K562 (cell line): ENCODE results near the gene SPATA20. TPM values are rescaled to one million over a fixed set of nuclear protein-coding genes. Genes with fewer than 3 reads are reported as not detected.

Source experiments
- ATAC-seq: fragments of 200-7000 bp; cut with Tn5 transposase; 3 replicates; pipeline ENCODE4 v1.9.1; 2020; ENCODE audit warnings: moderate library complexity
- BruUV-seq: library from RNA; stranded (reverse); fragments of 400-500 nt; replicated peaks from 2 replicates; lab custom pipeline; 2021; lab: Mats Ljungman, UMichigan
- CTCF ChIA-PET: fragments of 300-600 bp; formaldehyde crosslinking; extraction: SDS; loops from one replicate; lab custom pipeline; 2021; ENCODE audit warnings: low intra/inter-chr PET ratio; lab: Yijun Ruan, JAX
- POLR2A ChIA-PET: fragments of 300-600, 350-650 bp; sonication (Branson Sonifier 250); formaldehyde crosslinking; extraction: SDS; loops from one replicate; lab custom pipeline; 2021; ENCODE audit warnings: antibody characterized with exemption, inconsistent platforms; lab: Yijun Ruan, JAX
- DNase-seq, 4 experiments: peaks; one replicate each; pipeline versions ENCODE4 v3.0.0 to v3.0.0-alpha.2; 2011 to 2018; ENCODE audit warnings: low spot score in 3 of 4, mixed read lengths in 3 of 4; ENCODE audit errors: extremely low read depth in 1 of 4
- FAIRE-seq: peaks from 2 replicates; lab custom pipeline; 2011; peaks lifted over from hg19 to GRCh38; lab: Jason Lieb, UNC
- H2AFZ ChIP-seq: 2 replicates; pipeline ENCODE4 v1.6.0; 2011; ENCODE audit warnings: low read depth, low read length, control low read depth, inconsistent platforms
- H3K27ac ChIP-seq: fragments of 200-600 bp; 3 replicates; pipeline ENCODE4 v1.8.0; 2011; ENCODE audit warnings: low read depth, mild to moderate bottlenecking, control low read depth, inconsistent platforms, low read length, moderate library complexity, mixed read lengths; ENCODE audit errors: extremely low read depth
- H3K27me3 ChIP-seq, 2 experiments: fragments of 300-600 bp in 1 of 2; 2 replicates in 1 of 2; 3 replicates in 1 of 2; pipeline versions ENCODE4 v1.6.0 to v1.8.0; 2011; ENCODE audit warnings: inconsistent platforms in 2 of 2, low read length in 2 of 2, mild to moderate bottlenecking in 1 of 2, mixed read lengths in 1 of 2, moderate library complexity in 1 of 2; ENCODE audit not compliant: control insufficient read depth in 2 of 2, insufficient read depth in 2 of 2
- H3K36me3 ChIP-seq: fragments of 300-600 bp; 3 replicates; pipeline ENCODE4 v1.8.0; 2011; ENCODE audit warnings: mild to moderate bottlenecking, low read length, inconsistent platforms; ENCODE audit not compliant: control insufficient read depth, insufficient read depth
- H3K4me1 ChIP-seq, 2 experiments: fragments of 200-600 bp in 1 of 2; replicated peaks in 1 of 2; 2 replicates in 1 of 2; 3 replicates in 1 of 2; pipeline versions ENCODE4 v1.5.1 to v1.8.0; 2011; ENCODE audit warnings: inconsistent platforms in 2 of 2, low read length in 2 of 2, mild to moderate bottlenecking in 1 of 2, mixed read lengths in 1 of 2, moderate library complexity in 1 of 2; ENCODE audit not compliant: control insufficient read depth in 2 of 2, insufficient read depth in 2 of 2
- H3K4me2 ChIP-seq: 2 replicates; pipeline ENCODE4 v1.6.1; 2011; ENCODE audit warnings: low read length, control low read depth, inconsistent platforms, mixed read lengths; ENCODE audit not compliant: insufficient read depth
- H3K4me3 ChIP-seq: fragments of 200-600 bp; sonication (generic), shearing (Covaris generic); 2 replicates; pipeline ENCODE4 v1.5.1; 2016; ENCODE audit warnings: control low read depth, inconsistent platforms
- H3K79me2 ChIP-seq: fragments of 200-600 bp; 3 replicates; pipeline ENCODE4 v1.8.0; 2011; ENCODE audit warnings: low read length, inconsistent platforms; ENCODE audit not compliant: control insufficient read depth, insufficient read depth
- H3K9ac ChIP-seq, 2 experiments: 2 replicates each; pipeline versions ENCODE4 v1.6.0 to v1.6.1; 2011; ENCODE audit warnings: low read depth in 2 of 2, low read length in 2 of 2, control low read depth in 1 of 2, inconsistent platforms in 1 of 2, mild to moderate bottlenecking in 1 of 2, mixed read lengths in 1 of 2; ENCODE audit not compliant: insufficient read depth in 1 of 2
- H3K9me1 ChIP-seq: one replicate; pipeline ENCODE4 v1.6.0; 2011; ENCODE audit warnings: inconsistent platforms, mild to moderate bottlenecking, low read length, moderate library complexity; ENCODE audit not compliant: control insufficient read depth, insufficient read depth
- H3K9me3 ChIP-seq: replicated peaks from 2 replicates; pipeline ENCODE4 v1.5.1; 2011; ENCODE audit warnings: low read depth, low read length, inconsistent platforms; ENCODE audit not compliant: control insufficient read depth, insufficient read depth
- H4K20me1 ChIP-seq: replicated peaks from 2 replicates; pipeline ENCODE4 v1.6.1; 2011; ENCODE audit warnings: low read length, inconsistent platforms, mixed read lengths; ENCODE audit not compliant: control insufficient read depth, insufficient read depth
- CTBP1 ChIP-seq: fragments of 450-650 bp; IDR thresholded peaks from 2 replicates; pipeline ENCODE4 v1.6.1; 2016; ENCODE audit warnings: borderline replicate concordance
- CXXC5 ChIP-seq: fragments of 250-450 bp; sonication (Bioruptor Pico); IDR thresholded peaks from 2 replicates; pipeline ENCODE4 v1.8.0; 2022; ENCODE audit warnings: inconsistent platforms, mild to moderate bottlenecking, moderate library complexity
- ELF1 ChIP-seq: fragments of 200-800 bp; sonication (Bioruptor generic); IDR thresholded peaks from 2 replicates; pipeline ENCODE4 v1.6.1; 2016; ENCODE audit warnings: missing genetic modification characterization, missing compliant biosample characterization
- ETS2 ChIP-seq: IDR thresholded peaks from 2 replicates; pipeline ENCODE4 v1.6.1; 2016; ENCODE audit warnings: borderline replicate concordance, missing genetic modification characterization, mild to moderate bottlenecking, moderate library complexity, missing compliant biosample characterization; ENCODE audit not compliant: poor library complexity, severe bottlenecking
- ETV6 ChIP-seq, 3 experiments: fragments of 150-350 bp in 1 of 3; sonication (generic) in 1 of 3; formaldehyde crosslinking in 1 of 3; IDR thresholded peaks; 2 replicates each; pipeline versions ENCODE4 v1.6.1 to v1.8.0; 2014 to 2022; ENCODE audit warnings: borderline replicate concordance in 2 of 3, low read depth in 2 of 3, antibody characterized with exemption in 1 of 3, low read length in 1 of 3, mild to moderate bottlenecking in 1 of 3, missing genetic modification reagents in 1 of 3
- FOXP1 ChIP-seq: sonication (generic); formaldehyde crosslinking; IDR thresholded peaks from 2 replicates; pipeline ENCODE4 v1.8.0; 2022; ENCODE audit warnings: mild to moderate bottlenecking, missing genetic modification reagents
- GTF2B ChIP-seq: IDR thresholded peaks from 2 replicates; pipeline ENCODE4 v1.6.1; 2011; ENCODE audit not compliant: insufficient read length; ENCODE audit errors: extremely low read depth
- LEF1 ChIP-seq: fragments of 450-650 bp; IDR thresholded peaks from 2 replicates; pipeline ENCODE4 v1.6.1; 2016; ENCODE audit warnings: mild to moderate bottlenecking
- MAX ChIP-seq: sonication (generic); formaldehyde crosslinking; IDR thresholded peaks from 2 replicates; pipeline ENCODE4 v1.9.0; 2022; ENCODE audit warnings: mild to moderate bottlenecking, missing genetic modification reagents
- NBN ChIP-seq: fragments of 450-650 bp; IDR thresholded peaks from 2 replicates; pipeline ENCODE4 v1.6.1; 2016; ENCODE audit warnings: low read depth, mild to moderate bottlenecking
- NFE2L1 ChIP-seq: fragments of 450-650 bp; IDR thresholded peaks from 2 replicates; pipeline ENCODE4 v1.6.1; 2016; ENCODE audit warnings: missing genetic modification characterization, low read depth, mild to moderate bottlenecking, missing compliant biosample characterization, moderate library complexity, borderline replicate concordance
- NONO ChIP-seq, 2 experiments: fragments of 200-400 bp in 1 of 2; fragments of 450-650 bp in 1 of 2; formaldehyde crosslinking in 1 of 2; IDR thresholded peaks; 2 replicates each; pipeline ENCODE4 v1.6.1; 2017; ENCODE audit warnings: low read depth in 2 of 2, mild to moderate bottlenecking in 2 of 2, moderate library complexity in 2 of 2, low read length in 1 of 2
- POLR2A ChIP-seq: fragments of 450-650 bp; conservative IDR thresholded peaks from 2 replicates; pipeline ENCODE4 v1.6.1; 2016
- RCOR1 ChIP-seq, 2 experiments: IDR thresholded peaks; 2 replicates each; pipeline ENCODE4 v1.6.1; 2012; ENCODE audit warnings: low read depth in 2 of 2, low read length in 2 of 2, borderline replicate concordance in 1 of 2, improper control_type of control experiment in 1 of 2
- TBP ChIP-seq: optimal IDR thresholded peaks from 2 replicates; pipeline ENCODE3; 2011; ENCODE audit warnings: low read depth, low read length, improper control_type of control experiment
- THRAP3 ChIP-seq: fragments of 450-650 bp; IDR thresholded peaks from 2 replicates; pipeline ENCODE4 v1.6.1; 2016; ENCODE audit warnings: mild to moderate bottlenecking, inconsistent platforms, borderline replicate concordance
- TRIM24 ChIP-seq, 2 experiments: fragments of 450-650 bp; IDR thresholded peaks; 2 replicates each; pipeline ENCODE4 v1.6.1; 2016
- ZKSCAN1 ChIP-seq: fragments of 150-350 bp; IDR thresholded peaks from 2 replicates; pipeline ENCODE4 v1.6.1; 2016; ENCODE audit warnings: low read depth, low read length
- ZNF133 ChIP-seq: fragments of 250-450 bp; sonication (Bioruptor Pico); IDR thresholded peaks from 2 replicates; pipeline ENCODE4 v1.4.0; 2020; ENCODE audit warnings: mild to moderate bottlenecking
- ZSCAN29 ChIP-seq: fragments of 450-650 bp; IDR thresholded peaks from 2 replicates; pipeline ENCODE4 v1.6.1; 2017
- WGBS: fragments of 100-300 bp; shearing (Covaris generic); methylation state at CpG from one replicate; pipeline ENCODE4 v1.1.6; 2016; ENCODE audit warnings: low coverage, mixed read lengths; ENCODE audit not compliant: insufficient coverage; ENCODE audit errors: missing lambda C conversion rate; 5-methylcytosine and 5-hydroxymethylcytosine counted together
- in situ Hi-C: fragments of 300-500 bp; cut with MboI; formaldehyde crosslinking; loops from 4 replicates; pipeline ENCODE4 v1.15.0; 2018; ENCODE audit warnings: inconsistent platforms, mixed read lengths
- intact Hi-C: fragments of 100-400 bp; cut with micrococcal nuclease; formaldehyde crosslinking; loops from 2 replicates; pipeline ENCODE4 v1.14.2; 2022
- polyA plus RNA-seq, 8 experiments: library from polyadenylated mRNA; depleted of rRNA in 4 of 8; stranded (reverse) in 5 of 8; unstranded in 3 of 8; fragments of >200 nt; fragmentation: Nextera tagmentation in 2 of 8; fragmentation: Illumina TruSeq in 1 of 8; extraction: Ambion mirVana in 2 of 8; extraction: Trizol in 1 of 8; gene quantifications; 2 replicates each; pipeline versions ENCODE4 v1.2.1 to v1.2.3, GENCODE V29; 2011 to 2014; ENCODE audit warnings: inconsistent platforms in 1 of 8, missing spikeins in 1 of 8
- total RNA-seq, 7 experiments: library from RNA; depleted of rRNA in 6 of 7; stranded (reverse); fragments of >200 nt in 6 of 7; fragmentation: Illumina TruSeq in 2 of 7; extraction: Trizol in 2 of 7; gene quantifications; 2 replicates each; pipeline versions ENCODE4 v1.2.1 to v1.2.3, GENCODE V29; 2011 to 2021; ENCODE audit warnings: low replicate concordance in 1 of 7

Gene SPATA20
- total and polyA plus RNA-seq, 9 of the 15 experiments (the other 6 are each of a cell fraction or from before 2014, with no cell fraction given): 0.08 to 4.0 (median 1.5) TPM

- CTCF ChIA-PET: no interaction called here
- no peak for ATAC-seq
- no peak overlapping the region for H2AFZ ChIP-seq
- no TSS peak for BruUV-seq
- WGBS: 2% methylated on average over 19 of the region's 21 CpGs
- H3K9me3 ChIP-seq: no peaks in the 10 kb centered on the region
- no peak overlapping the region for H3K4me2 ChIP-seq
- H3K4me1 ChIP-seq: peaks cover 0 to 26% of the 10 kb centered on the region in 2 experiments; a peak in 2 of 5 replicates
- no peaks in the 10 kb centered on the region for H3K79me2 ChIP-seq
- TF ChIP-seq NFE2L1 (tag) (no peak), THRAP3 (no peak), GTF2B (no peak), RCOR1 (IDR thresholded peaks at IDR 0.05; ENCODE audit: borderline replicate concordance in 1 of 2, low read depth in 2 of 2, low read length in 2 of 2) (no peak), ZSCAN29 (no peak), CTBP1 (no peak), ETS2 (tag) (no peak), NONO (IDR thresholded peaks at IDR 0.05; ENCODE audit: low read depth in 2 of 2, low read length in 1 of 2) (no peak), POLR2A (no peak), TRIM24 (IDR thresholded peaks at IDR 0.05) (no peak), MAX (CRISPR knock-in tag) (no peak), TBP (no peak), ETV6 (IDR thresholded peaks at IDR 0.05; ENCODE audit: borderline replicate concordance in 1 of 2, low read depth in 2 of 2, low read length in 1 of 2) (no peak), ETV6 (CRISPR knock-in tag; IDR thresholded peaks at IDR 0.05; ENCODE audit: borderline replicate concordance) (no peak), ZKSCAN1 (no peak), LEF1 (no peak), FOXP1 (CRISPR knock-in tag) (no peak), NBN (no peak), ZNF133 (no peak), CXXC5 (no peak), ELF1 (tag) (no peak)
- POLR2A ChIA-PET: interaction anchor here (0.5 kb wide), 1 partner anchor 32 kb away, joined by 3 read pairs; no protein-coding TSS in a partner anchor
- in situ Hi-C loops: no loop called here
- no peaks in the 10 kb centered on the region for H3K9me1 ChIP-seq
- H3K36me3 ChIP-seq: no peaks in the 10 kb centered on the region
- intact Hi-C loops: no loop called here
- no peak for FAIRE-seq
- H3K27ac ChIP-seq: no peak overlapping the region
- peaks cover 7% of the 10 kb centered on the region for H4K20me1 ChIP-seq
- no peak for DNase-seq
- no peak overlapping the region for H3K4me3 ChIP-seq
- no peak overlapping the region for H3K9ac ChIP-seq
- peaks cover 36 to 83% of the 10 kb centered on the region in 2 experiments for H3K27me3 ChIP-seq
These were observed 47.9 kb downstream of the SPATA20 start for GRCh38 chr17:50594892-50595291.
